NCI-H82 treated with DMSO at 0.1 percent for 48 hours (cell line): ENCODE measurements around the gene STX18.
A peak's percentile ranks its signal among the peaks of the same experiment; 100 is the strongest.

ENCODE experiments used
- DNase-seq: peaks from one replicate; lab custom pipeline; 2025; ENCODE audit not compliant: unreplicated experiment; lab: John Stamatoyannopoulos, UW

The STX18 gene

GRCh38 chr4:4386296-4386735 lies 155.5 kb downstream of the STX18 start:
- peak; percentile 14 for DNase-seq

- DNase-seq = no peak
Observed at GRCh38 chr4:4385729-4386295, 156.0 kb downstream of the STX18 start.

- peak; percentile 44 for DNase-seq
Observed at GRCh38 chr4:4384837-4385236, 157.0 kb downstream of the STX18 start.

- DNase-seq = no peak
Observed at GRCh38 chr4:4383085-4383484, 158.8 kb downstream of the STX18 start.

GRCh38 chr4:4379540-4380087 lies 162.2 kb downstream of the STX18 start:
- DNase-seq = no peak

- DNase-seq = no peak
Observed at GRCh38 chr4:4377732-4378460, 164.0 kb downstream of the STX18 start.

GRCh38 chr4:4377191-4377590 lies 164.7 kb downstream of the STX18 start:
- no peak for DNase-seq

GRCh38 chr4:4376074-4376473 lies 165.8 kb downstream of the STX18 start:
- DNase-seq = no peak

GRCh38 chr4:4374388-4375098 lies 167.3 kb downstream of the STX18 start:
- no peak for DNase-seq
